HepG2 (cell line): ENCODE results near the gene PSMB3. TPM values are rescaled to one million over a fixed set of nuclear protein-coding genes. Genes with fewer than 3 reads are reported as not detected.

ENCODE experiments used
- ATF7-NPFF ChIP-seq: sonication (generic); formaldehyde crosslinking; IDR thresholded peaks from 2 replicates; pipeline ENCODE4 v1.8.1; 2023; ENCODE audit warnings: mild to moderate bottlenecking, low read depth, missing genetic modification reagents, moderate library complexity
- CBX1 ChIP-seq: IDR thresholded peaks from one replicate; pipeline ENCODE4 v1.6.1; 2016; ENCODE audit warnings: antibody characterized with exemption, low read depth
- DRAP1 ChIP-seq: IDR thresholded peaks from 2 replicates; pipeline ENCODE4 v1.6.1; 2016; ENCODE audit warnings: missing genetic modification reagents, missing compliant biosample characterization
- E2F1 ChIP-seq: sonication (generic); formaldehyde crosslinking; IDR thresholded peaks from 2 replicates; pipeline ENCODE4 v1.5.0; 2020; ENCODE audit warnings: missing genetic modification reagents
- GPBP1L1 ChIP-seq: sonication (generic); formaldehyde crosslinking; IDR thresholded peaks from 2 replicates; pipeline ENCODE4 v1.5.0; 2020; ENCODE audit warnings: mild to moderate bottlenecking, missing genetic modification reagents
- KDM1A ChIP-seq: IDR thresholded peaks from 2 replicates; pipeline ENCODE4 v1.6.1; 2016; ENCODE audit warnings: missing compliant biosample characterization
- KDM3A ChIP-seq: IDR thresholded peaks from 2 replicates; pipeline ENCODE4 v1.6.1; 2018; ENCODE audit warnings: low read depth, missing compliant biosample characterization
- MED13 ChIP-seq: sonication (generic); formaldehyde crosslinking; IDR thresholded peaks from 2 replicates; pipeline ENCODE4 v1.5.0; 2020; ENCODE audit warnings: missing genetic modification reagents
- MEIS2 ChIP-seq: sonication (generic); formaldehyde crosslinking; IDR thresholded peaks from 2 replicates; pipeline ENCODE4 v1.9.0; 2021; ENCODE audit warnings: mild to moderate bottlenecking, missing genetic modification reagents
- MLX ChIP-seq: IDR thresholded peaks from 2 replicates; pipeline ENCODE4 v1.6.1; 2016
- NFYB ChIP-seq: sonication (generic); formaldehyde crosslinking; IDR thresholded peaks from 2 replicates; pipeline ENCODE4 v1.4.0; 2020; ENCODE audit warnings: missing genetic modification reagents
- ONECUT2 ChIP-seq: sonication (generic); formaldehyde crosslinking; IDR thresholded peaks from 2 replicates; pipeline ENCODE4 v1.4.0; 2020; ENCODE audit warnings: missing genetic modification reagents
- PITX1 ChIP-seq: sonication (generic); formaldehyde crosslinking; IDR thresholded peaks from 2 replicates; pipeline ENCODE4 v1.5.1; 2020; ENCODE audit warnings: mild to moderate bottlenecking, missing genetic modification reagents
- POGK ChIP-seq: sonication (generic); formaldehyde crosslinking; conservative IDR thresholded peaks from 2 replicates; pipeline ENCODE4 v1.8.0; 2022; ENCODE audit warnings: mild to moderate bottlenecking, moderate library complexity, missing genetic modification reagents
- SNAPC5 ChIP-seq: sonication (generic); formaldehyde crosslinking; IDR thresholded peaks from 2 replicates; pipeline ENCODE4 v1.8.1; 2023; ENCODE audit warnings: mild to moderate bottlenecking, missing genetic modification reagents, borderline replicate concordance
- TGIF2 ChIP-seq: IDR thresholded peaks from 2 replicates; pipeline ENCODE4 v1.6.1; 2016; ENCODE audit warnings: control low read depth, missing compliant biosample characterization
- ZNF276 ChIP-seq: sonication (generic); formaldehyde crosslinking; IDR thresholded peaks from 2 replicates; pipeline ENCODE4 v1.4.0; 2020; ENCODE audit warnings: mild to moderate bottlenecking, low read depth, missing genetic modification reagents
- ZNF547 ChIP-seq: sonication (generic); formaldehyde crosslinking; IDR thresholded peaks from 2 replicates; pipeline ENCODE4 v1.5.1; 2020; ENCODE audit warnings: mild to moderate bottlenecking, missing genetic modification reagents
- ZNF556 ChIP-seq: sonication (generic); formaldehyde crosslinking; IDR thresholded peaks from 2 replicates; pipeline ENCODE4 v1.4.0; 2020; ENCODE audit warnings: mild to moderate bottlenecking, missing genetic modification reagents, borderline replicate concordance
- ZNF672 ChIP-seq: sonication (generic); formaldehyde crosslinking; IDR thresholded peaks from 2 replicates; pipeline ENCODE4 v1.8.1; 2022; ENCODE audit warnings: missing genetic modification reagents
- ZNF784 ChIP-seq: sonication (generic); formaldehyde crosslinking; IDR thresholded peaks from 2 replicates; pipeline ENCODE4 v1.5.1; 2020; ENCODE audit warnings: missing genetic modification reagents, mild to moderate bottlenecking, borderline replicate concordance
- polyA plus RNA-seq, 8 experiments: library from polyadenylated mRNA; depleted of rRNA in 3 of 8; stranded (reverse) in 7 of 8; unstranded in 1 of 8; fragments of >200 nt; fragmentation: Illumina TruSeq in 4 of 8; extraction: Trizol in 4 of 8; gene quantifications; 2 replicates each; pipeline versions ENCODE4 v1.2.1 to v1.2.3, GENCODE V29; 2011 to 2016; ENCODE audit warnings: low read depth in 4 of 8, missing spikeins in 1 of 8, mixed read lengths in 1 of 8; ENCODE audit not compliant: insufficient read depth in 1 of 8
- total RNA-seq, 5 experiments: library from RNA; depleted of rRNA; stranded (reverse); fragments of >200 nt; fragmentation: Illumina TruSeq; extraction: Trizol; gene quantifications; 2 replicates each; pipeline ENCODE4 v1.2.3, GENCODE V29; 2016; ENCODE audit warnings: low read depth in 1 of 5

PSMB3 gene
- total and polyA plus RNA-seq, 2 of the 13 experiments (the other 11 are each of a cell fraction or from before 2014, with no cell fraction given), result 366 to 517 TPM

- TF ChIP-seq ZNF276 (CRISPR knock-in tag) (peak; percentile 93), KDM1A (no peak), GPBP1L1 (no peak), DRAP1 (CRISPR knock-in tag) (peak; percentile 96), E2F1 (CRISPR knock-in tag) (peak; percentile 78; the same call in 1 of the 2 replicates), ZNF547 (peak; percentile 21), PITX1 (CRISPR knock-in tag) (peak; percentile 68; the same call in 1 of the 2 replicates), MEIS2 (CRISPR knock-in tag) (0 out of 2 replicates have a peak, but pooled peaks have one; percentile 63), ATF7-NPFF (CRISPR knock-in tag) (peak; percentile 82), NFYB (peak; percentile 85), SNAPC5 (peak; percentile 87; the same call in 1 of the 2 replicates), ZNF784 (CRISPR knock-in tag) (peak; percentile 35; the same call in 1 of the 2 replicates), ZNF672 (CRISPR knock-in tag) (no peak), MLX (CRISPR knock-in tag) (peak; percentile 26; the same call in 1 of the 2 replicates), KDM3A (no peak; the same call in none of the 2 replicates), ZNF556 (CRISPR knock-in tag) (peak; percentile 81; the same call in 1 of the 2 replicates), MED13 (peak; percentile 75; the same call in 1 of the 2 replicates), ONECUT2 (CRISPR knock-in tag) (no peak), TGIF2 (CRISPR knock-in tag) (peak; percentile 90; the same call in 1 of the 2 replicates), CBX1 (no peak), POGK (CRISPR knock-in tag) (peak; percentile 74; the same call in 1 of the 2 replicates)
Observed at GRCh38 chr17:38799501-38800236, 47.1 kb downstream of the PSMB3 start, which contains the start of gene PIP4K2B (continued).
